ENCODE results near the gene ALLC.

Gene ALLC

DNA sequence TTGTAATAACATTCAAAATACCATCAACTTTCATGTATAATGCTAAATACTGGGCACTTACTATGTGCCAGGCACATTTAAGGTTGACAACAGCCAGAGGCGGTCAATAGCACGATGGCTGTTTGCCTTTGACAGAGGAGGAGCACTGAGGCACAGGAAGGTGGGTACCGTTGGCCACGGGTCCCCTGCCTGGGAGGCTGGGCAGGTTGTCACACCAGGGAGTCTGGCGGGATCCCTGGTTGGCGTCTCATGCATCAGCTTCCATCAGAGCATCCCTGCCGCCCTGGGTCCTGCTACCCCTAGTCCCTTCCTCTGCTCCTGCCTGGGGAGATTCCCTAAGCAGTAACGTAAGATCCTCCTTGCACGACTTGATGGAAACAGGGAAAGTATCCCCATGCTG is 19.4 kb downstream of the ALLC start:
- DNase-seq (ENCODE audit: low read depth in 3 of 3): no peak

DNA sequence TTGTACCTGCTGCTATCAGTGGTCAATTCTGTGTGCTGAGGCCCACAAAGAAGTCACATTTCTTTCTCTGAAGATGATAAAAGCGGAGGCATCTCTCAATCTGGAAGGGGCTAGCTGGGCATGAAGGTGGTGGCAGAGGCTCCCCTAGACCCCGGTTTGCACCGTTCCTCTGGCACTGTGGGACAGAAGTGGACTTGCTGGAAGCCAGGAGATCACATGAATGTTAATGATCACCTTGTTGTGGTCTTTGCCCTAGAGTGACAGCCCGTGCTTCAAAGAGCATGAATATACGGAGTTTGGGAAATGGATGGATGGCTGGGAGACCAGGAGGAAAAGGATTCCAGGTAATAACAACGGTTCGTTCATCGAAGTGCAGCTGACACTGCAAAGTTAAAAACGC is 20.2 kb downstream of the ALLC start:
- DNase-seq (ENCODE audit: low read depth in 3 of 3): no peak

DNA sequence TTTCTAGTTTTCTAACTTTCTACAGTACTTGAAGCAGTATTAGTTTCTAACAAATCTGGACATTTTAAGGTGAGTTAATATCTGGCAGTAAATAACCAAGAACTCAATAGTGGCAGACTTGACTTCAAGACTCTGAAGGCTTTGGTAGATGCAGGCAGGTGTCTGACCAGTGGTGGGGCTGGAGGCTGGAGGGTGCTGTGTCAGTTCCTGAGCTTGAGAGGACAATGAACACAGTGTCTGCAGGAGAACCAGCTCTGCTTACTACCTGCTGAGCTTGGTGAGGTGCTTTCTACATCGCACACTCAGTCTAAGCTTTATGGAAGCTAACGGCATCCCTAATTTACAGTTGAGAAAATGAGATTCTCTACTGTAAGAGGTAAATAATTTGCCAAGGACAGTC is 21.2 kb downstream of the ALLC start:
- no peak for DNase-seq (ENCODE audit: low read depth in 3 of 3)

DNA sequence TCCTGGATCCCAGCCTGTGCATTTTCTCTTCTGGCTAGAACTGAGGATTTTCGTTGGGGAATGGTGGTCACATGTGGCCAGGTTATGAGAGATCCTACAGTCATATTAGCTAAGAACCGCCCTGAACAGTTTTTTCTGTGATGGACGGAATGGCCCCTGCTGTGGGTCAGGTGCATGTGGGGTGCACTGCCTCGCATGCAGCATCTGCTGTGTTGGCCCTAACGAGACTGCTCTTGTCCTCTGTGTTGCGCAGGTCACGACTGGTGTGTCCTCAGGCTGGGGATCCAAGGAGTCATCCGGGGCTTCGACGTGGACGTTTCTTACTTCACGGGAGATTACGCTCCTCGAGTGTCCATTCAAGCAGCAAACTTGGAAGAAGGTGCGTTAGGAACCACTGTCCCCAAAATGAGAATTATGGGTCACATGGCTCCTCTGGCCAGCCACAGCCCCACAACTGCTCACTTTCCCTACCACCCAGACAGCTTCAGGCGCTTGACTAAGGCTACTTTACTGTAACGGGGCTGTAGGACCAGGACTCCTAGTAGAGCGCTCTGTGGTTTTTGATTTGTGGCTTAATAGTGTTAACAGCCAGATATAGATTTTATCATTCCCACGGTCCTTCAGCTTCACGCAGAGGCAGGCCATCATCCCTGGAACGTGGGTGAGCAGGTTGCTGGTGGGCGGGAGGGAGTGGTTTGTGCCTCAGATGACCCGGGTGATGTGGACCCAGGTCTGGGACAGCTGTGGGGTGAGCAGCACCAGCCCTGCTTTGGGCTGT is 21.8 kb downstream of the ALLC start:
- DNase-seq (ENCODE audit: low read depth in 3 of 3): no peak

DNA sequence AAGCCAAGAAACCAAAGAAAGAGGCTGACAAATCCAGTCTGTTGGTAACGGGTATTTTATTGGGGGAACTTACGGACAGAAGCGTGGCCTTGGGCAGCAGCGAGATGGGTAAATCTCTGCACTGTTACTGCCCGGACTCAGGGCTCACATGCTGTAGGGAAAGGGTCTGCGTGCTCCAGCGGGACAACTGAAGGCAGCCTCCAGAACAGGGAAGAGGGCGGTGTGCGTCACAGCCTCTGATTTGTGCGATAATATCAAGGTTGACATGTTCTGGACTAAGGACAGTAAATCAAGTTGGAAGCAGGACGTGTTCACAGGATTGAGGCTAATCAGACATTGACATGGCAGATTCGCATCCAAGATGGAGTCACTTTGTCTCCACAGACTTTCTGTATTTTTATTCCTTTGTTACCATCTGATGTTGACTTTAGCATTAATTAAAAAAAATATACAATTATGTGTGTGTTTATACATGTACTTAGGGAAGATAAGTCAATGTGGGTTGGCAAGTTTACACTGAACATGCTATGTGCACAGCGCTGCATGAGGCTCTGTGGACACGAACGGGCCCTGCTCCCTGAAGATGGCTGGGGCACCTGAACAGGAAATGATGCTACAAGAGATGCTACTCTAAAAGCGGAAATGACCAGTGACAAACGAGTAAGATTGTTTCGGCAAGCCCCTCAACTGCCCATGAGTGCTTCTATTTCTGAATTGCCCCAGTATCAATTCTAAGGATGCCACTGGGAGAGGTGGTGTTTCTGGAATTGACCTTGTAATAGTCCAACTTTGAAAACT is 22.7 kb downstream of the ALLC start:
- DNase-seq (ENCODE audit: low read depth in 3 of 3): no peak

DNA sequence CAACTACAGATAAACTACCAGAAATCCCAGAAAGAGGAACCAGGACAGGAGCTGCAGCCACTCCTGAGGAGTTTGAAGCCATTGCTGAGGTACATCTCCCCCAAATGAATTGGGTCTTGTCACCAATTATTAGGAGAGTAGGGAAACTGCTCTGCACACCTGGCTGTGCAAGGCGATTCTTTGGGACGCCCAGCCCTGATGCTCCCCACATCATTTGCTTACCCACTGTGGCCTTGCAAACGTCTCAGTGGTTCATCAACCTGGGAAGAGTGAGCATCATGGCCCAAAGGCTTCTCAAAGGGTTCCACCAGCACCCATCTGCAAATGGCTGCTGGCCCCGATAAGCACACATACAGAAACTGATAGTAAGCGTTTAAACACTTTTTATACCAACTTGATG is 23.6 kb downstream of the ALLC start:
- DNase-seq (ENCODE audit: low read depth in 3 of 3): no peak

DNA sequence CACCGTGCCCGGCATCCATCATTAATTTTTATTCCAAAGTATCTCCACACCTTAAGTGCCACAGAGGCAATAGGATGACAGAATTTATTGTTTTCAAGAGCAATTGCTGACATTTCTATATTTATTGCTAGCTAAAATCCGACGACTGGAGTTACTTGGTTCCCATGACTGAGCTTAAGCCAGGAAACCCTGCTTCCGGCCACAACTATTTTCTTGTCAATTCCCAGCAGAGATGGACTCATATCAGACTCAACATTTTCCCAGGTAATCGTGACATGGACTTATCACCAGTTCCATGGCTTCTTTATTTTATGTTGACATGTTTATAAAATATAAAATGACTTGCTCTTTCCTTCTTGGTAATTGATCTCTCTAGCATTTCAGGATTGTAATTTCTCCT is 24.8 kb downstream of the ALLC start:
- DNase-seq (ENCODE audit: low read depth in 3 of 3): no peak

DNA sequence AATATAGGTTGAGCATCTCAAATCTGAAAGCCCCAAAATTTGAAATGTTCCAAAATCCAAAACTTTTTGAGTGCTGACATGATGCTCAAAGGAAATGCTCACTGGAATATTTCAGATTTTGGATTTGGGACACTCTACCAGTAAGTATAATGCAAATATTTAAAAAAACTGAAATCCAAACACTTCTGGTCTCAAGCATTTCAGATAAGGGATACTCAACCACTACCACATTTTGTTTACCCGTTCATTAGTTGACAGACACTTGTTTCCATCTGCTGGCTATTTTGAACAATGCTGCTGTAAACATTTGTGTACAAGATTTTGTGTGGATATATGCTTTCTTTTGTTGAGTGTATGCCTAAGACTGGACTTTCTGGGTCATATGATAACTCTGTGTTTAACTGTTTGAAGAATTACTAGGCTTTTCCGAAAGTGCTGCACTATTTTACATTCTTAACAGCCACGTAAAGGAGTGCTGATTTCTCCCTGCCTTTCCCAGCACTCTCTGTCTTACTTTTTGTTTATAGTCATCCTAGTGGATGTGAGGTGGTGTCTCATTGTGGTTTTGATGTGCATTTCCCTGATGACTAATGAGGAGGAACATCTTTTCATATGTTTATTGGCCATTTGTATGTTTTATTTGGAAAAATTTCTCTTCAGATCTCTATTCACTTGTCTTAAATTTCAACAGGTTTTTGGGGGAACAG is 25.9 kb downstream of the ALLC start:
- no peak for DNase-seq (ENCODE audit: low read depth in 3 of 3)

DNA sequence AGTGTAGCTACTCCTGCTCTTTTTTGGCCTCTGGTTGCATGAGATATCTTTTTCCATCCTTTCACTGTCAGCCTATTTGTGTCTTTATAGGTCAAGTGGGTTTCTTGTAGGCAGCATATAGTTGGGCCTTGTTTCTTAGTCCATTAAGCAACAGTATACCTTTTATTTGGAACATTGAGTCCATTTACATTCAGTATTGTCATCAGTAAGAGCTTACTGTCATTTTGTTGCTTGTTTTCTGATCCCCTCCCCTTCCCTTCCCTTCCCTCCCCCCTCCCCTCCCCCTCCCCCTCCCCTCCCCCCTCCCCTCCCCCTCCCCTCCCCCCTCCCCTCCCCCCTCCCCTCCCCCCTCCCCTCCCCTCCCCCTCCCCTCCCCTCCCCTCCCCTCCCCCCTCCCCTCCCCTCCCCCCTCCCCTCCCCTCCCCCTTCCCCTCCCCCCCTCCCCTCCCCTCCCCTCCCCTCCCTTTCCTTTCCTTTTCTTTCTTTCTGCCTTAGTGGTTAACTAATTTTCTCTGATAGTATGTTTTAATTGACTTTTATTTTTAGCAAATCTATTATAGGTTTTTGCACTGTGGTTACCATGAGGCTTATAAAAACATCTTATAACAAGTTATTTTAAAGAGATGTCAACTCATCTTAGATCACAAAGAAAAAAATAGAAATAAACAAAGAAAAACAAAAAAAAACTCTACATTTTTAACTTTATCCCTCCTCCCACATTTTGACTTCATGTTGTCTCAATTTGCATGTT is 32.2 kb downstream of the ALLC start:
- no peak for DNase-seq (ENCODE audit: low read depth in 3 of 3)

DNA sequence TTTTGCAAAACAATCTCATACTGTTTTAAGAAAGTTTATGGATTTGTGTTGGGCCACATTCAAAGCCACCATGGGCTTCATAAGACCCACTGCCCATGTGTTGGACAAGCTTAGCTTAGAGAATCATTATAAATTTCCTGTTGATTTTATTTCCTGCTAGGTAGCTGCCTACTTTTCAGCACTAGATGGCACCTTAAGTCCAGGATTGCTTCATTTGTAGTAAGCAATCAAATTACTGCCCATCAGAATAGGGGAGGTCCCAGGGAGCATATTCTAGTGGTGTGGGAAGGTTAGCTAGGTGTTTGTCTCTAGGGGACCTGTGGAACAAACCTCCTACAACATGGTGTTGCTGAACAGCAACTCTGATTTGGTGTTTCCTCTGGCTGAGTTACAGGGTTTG is 34.4 kb downstream of the ALLC start:
- no peak for DNase-seq (ENCODE audit: low read depth in 3 of 3)

DNA sequence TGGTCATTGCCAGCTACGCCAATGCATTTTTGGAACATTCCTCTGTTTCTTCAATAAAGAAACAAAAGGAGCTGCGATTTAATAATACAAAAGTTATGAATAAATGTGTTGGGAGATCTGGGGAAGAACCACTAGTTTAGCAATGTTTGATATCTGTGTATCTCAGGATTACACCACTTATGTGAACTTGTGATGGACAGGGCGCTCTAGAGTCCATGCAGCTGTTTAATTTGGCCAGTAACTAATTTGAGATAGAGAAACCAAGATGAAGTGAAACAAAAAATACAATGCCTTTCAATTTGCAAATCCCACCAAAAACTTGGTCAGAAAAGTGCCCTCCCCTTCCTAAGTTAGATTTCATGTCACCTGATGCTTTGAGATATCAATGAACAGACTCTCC is 38.5 kb downstream of the ALLC start:
- DNase-seq (ENCODE audit: low read depth in 3 of 3): no peak

DNA sequence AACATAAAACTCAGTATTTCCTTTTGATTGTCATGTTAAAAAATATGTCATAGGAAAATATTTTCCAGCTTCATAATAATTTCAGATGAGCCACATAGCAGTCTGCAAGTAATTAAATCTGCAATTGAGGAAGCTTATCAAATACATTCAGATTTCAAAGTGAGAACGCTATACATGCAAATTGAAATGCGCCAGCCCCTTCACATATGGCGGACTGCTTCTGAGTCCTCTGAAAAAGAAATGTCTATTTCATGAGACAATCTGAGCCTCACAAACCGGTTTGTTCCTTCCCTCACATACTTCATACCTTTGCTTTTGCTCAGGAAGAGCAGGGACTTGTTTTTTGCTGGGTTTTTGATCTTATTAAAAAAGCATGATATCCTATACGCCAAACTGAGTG is 43.1 kb downstream of the ALLC start:
- no peak for DNase-seq (ENCODE audit: low read depth in 3 of 3)

DNA sequence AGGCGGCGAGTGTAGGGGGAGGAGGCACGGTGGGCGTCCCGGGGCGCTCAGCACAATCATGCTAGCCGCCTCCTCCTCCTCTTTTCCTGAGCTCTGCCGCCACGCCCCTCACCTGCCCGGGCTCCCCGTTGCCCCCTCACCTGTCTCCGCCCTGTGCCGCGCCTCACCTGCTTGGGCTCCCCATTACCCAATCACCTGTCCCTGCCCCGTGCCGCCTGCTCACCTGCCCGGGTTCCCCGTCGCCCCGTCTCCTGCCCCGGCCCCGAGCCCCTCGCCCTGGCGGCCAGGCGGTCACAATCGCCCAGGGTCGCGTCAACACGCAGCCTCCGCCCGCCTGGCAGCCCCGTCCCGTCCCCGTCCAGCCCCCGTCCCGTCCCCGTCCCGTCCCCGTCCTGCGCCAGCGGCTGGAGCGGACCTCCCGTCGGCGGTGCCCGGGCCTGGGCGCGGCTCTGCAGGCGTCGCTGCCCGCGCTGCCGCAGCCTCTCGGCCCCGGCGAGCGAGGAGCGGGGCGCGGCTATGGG is 45.3 kb downstream of the ALLC start, which contains the start of gene DCDC2C:
Gene DCDC2C (plus strand): TSS at position 340 of the 521 bp plus-strand sequence. CDS start 177 bp downstream, at position 517.
- DNase-seq (ENCODE audit: low read depth in 3 of 3): no peak

DNA sequence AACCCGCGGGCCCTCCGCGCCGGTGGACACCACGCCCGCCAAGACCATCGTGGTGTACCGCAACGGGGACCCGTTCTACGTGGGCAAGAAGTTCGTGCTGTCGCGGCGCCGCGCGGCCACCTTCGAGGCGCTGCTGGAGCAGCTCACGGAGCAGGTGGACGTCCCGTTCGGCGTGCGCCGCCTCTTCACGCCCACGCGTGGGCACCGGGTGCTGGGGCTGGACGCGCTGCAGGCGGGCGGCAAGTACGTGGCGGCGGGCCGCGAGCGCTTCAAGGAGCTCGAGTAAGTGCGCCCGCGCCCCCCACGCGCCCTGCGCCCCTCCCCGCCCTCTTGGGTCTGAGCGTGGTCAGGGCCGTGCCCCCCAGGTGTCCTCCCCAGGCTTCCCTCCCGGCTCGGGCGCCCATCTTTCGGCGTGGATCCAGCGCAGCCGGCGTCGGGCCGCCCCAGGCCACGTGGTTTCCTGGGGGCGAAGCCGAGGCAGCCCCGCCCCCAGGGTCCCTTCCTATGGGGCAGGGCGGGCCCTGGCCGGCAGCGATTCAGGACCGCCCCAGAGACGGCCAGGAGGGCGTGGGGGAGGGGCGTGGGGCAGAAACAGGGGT is 45.9 kb downstream of the ALLC start:
- no peak for DNase-seq (ENCODE audit: low read depth in 3 of 3)

DNA sequence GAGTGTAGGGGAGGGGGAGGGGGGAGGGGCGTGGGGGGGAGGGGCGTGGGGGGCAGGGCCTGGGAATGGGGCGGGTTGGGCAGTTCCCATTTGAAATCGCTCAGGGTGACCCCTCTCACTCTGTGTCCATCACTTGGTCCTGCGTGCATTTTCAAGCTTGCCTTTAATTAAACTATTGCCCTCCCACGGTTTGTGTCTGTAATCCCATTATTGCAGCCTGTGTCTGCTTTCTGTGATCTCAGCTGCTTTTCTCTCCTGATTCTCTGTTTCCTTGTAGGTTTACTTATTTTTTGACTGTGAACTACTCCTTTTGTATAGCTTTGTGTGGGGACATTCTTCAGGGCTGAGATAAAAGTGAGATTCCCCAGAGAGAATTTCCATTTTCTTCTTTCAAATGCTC is 46.7 kb downstream of the ALLC start:
- DNase-seq (ENCODE audit: low read depth in 3 of 3): no peak

DNA sequence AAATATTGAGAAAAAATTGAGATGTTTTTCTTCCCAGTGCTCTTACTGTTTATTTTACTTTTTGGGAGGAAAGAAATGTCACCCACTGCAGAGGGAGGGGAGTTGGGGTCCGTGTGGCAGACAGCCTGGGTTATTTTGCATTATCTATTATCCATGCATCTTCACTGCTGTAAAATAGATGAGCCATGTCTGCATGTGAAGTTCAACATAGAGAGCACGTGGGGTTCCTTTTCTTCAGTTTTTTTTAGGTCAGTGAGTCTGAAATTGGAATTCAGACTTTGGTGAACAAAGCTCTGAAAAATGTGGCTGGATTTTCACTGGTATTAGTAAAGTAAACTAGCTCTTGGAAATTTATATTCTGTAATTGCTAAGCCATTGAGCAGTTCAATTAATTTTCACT is 47.8 kb downstream of the ALLC start:
- no peak for DNase-seq (ENCODE audit: low read depth in 3 of 3)

DNA sequence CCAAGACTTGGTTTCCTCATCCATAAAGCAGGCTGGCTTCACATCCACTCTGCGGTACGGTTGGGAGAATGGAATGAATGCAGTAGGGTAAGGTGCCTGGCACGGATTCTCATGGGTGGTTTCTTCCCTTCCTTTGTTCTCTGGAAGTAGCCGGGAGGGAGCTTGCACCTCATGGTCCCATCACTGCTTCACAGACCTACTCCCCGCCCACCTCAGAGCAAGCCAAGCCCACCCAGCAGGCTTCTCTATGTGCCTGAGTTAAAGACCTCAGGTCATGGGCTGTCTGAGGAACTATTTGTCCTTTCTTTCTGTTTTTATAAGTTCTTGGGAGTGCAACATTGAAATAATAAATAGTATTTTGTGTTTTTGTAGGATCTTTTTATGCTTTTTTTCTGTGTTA is 48.9 kb downstream of the ALLC start:
- no peak for DNase-seq (ENCODE audit: low read depth in 3 of 3)

DNA sequence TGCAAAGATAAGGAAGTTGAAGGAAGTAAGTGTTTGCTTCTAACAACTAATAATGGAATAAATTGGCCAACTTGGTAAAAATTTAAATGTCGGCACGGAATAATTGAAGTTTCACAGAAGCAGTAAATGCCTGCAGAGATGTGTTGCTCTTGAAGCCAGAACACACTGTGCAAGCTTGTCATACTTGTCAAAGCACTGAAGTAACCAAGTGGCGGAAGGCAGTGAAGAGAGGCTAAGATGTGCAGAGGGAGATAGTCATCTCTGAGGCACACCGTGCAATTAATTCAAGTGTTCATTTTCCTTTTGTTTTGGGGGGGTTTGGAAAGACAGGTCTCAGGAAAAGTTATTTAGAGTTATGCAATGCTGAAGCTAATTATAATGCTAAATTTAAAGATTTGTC is 50.6 kb downstream of the ALLC start:
- DNase-seq (ENCODE audit: low read depth in 3 of 3): no peak

DNA sequence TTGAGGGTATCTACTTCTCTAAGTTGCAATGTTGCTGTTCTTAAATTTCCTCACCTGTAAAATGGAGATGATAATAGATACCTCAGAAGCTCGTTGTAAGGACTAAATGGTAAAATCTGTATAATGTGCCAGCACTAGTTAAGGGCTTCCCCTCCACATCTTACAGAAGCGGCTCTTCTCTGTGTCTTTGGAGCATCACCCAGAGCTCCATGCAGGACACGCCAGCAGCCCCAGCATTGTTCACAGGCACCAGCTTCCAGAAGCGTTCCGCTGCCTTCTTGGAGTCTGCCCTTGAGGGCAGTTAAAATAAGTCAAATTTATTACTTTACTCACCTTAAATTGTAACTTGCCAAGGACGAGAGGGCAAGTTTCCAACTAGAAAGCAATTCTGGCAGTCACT is 51.2 kb downstream of the ALLC start:
- DNase-seq (ENCODE audit: low read depth in 3 of 3): no peak

DNA sequence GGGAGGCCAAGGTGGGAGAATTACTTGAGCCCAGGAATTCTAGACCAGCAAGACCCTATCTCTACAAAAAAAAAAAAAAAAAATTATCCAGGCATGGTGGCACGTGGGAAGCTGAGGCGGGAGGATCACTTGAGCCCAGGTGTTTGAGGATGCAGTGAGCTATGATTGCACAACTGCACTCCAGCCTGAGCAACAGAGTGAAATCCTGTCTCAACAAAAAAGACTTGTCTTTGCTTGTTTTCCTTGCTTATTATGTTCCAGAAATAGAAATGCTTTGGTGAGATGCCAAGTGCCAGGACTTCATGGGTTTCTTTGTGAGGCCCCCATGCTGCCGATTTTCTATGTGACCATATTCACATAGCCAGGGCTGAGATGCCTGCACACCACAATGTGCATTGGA is 54.4 kb downstream of the ALLC start:
- DNase-seq (ENCODE audit: low read depth in 3 of 3): no peak

DNA sequence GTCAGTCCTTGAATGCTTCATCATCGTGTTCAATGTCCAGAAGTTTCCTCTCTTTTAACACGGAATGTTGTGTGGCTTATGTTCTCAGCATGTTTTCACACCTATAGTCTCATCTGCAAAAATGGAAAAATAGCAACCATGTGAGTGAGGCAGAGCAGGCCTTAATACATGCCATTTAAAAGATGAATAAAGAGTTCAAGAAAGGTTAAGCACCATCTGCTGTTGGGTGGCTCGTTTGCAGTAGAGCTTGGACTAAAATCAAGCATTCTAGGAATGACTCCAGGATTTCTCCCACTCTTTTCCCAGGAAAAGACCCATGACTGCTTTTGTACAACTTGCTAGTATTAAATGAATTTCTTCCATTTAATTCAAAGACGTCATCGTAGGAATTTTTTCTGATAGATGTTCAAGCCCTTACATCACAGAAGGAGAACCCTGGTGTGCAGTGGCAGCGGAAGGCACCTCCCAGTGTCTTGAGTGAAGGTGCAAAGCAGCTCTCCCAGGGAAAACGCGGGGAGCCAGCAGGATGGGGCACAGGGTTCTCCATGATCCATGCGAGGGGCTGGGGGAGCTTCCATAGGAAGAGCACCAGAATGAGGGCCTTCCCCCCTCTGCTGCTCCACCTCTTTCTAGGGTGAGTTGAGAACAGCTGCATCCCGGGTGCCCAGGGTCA is 55.0 kb downstream of the ALLC start:
- DNase-seq (ENCODE audit: low read depth in 3 of 3): no peak

All from stimulated activated CD4-positive, alpha-beta T cell treated with anti-CD3 and anti-CD28 coated beads, TNF-alpha, amount 100 ng/mL, for 4 hours (primary cell).